Keratinocyte (primary cell): Measurements from ENCODE around the gene CYP1A1. TPM values are rescaled to one million over a fixed set of nuclear protein-coding genes. Genes with fewer than 3 reads are reported as not detected.

ENCODE experiments used
- DNase-seq: peaks from one replicate; pipeline ENCODE4 v3.0.0-alpha.2; 2011; ENCODE audit warnings: low read depth, missing footprints, low spot score
- FAIRE-seq: peaks from 2 replicates; lab custom pipeline; 2011; peaks lifted over from hg19 to GRCh38; lab: Jason Lieb, UNC
- H2AFZ ChIP-seq: 2 replicates; pipeline ENCODE4 v1.6.0; 2012; ENCODE audit warnings: low read length, control low read depth, inconsistent platforms; ENCODE audit not compliant: control insufficient read depth
- H3K27ac ChIP-seq: 2 replicates; pipeline ENCODE4 v1.5.1; 2011; ENCODE audit warnings: low read length; ENCODE audit not compliant: control insufficient read depth, insufficient read depth
- H3K27me3 ChIP-seq: 3 replicates; pipeline ENCODE4 v1.6.0; 2011; ENCODE audit warnings: low read length; ENCODE audit not compliant: control insufficient read depth, insufficient read depth; ENCODE audit errors: extremely low read depth
- H3K36me3 ChIP-seq, 2 experiments: 2 replicates in 1 of 2; 3 replicates in 1 of 2; pipeline ENCODE4 v1.5.1; 2011; ENCODE audit warnings: low read length in 2 of 2, mild to moderate bottlenecking in 1 of 2; ENCODE audit not compliant: control insufficient read depth in 2 of 2, insufficient read depth in 2 of 2; ENCODE audit errors: extremely low read depth in 1 of 2
- H3K4me1 ChIP-seq: 3 replicates; pipeline ENCODE4 v1.5.1; 2011; ENCODE audit warnings: low read length; ENCODE audit not compliant: control insufficient read depth, insufficient read depth; ENCODE audit errors: extremely low read depth
- H3K4me2 ChIP-seq: 3 replicates; pipeline ENCODE4 v1.6.0; 2011; ENCODE audit warnings: low read depth, low read length; ENCODE audit not compliant: control insufficient read depth, insufficient read depth; ENCODE audit errors: extremely low read depth
- H3K4me3 ChIP-seq, 3 experiments: fragments of 200-600 bp in 1 of 3; sonication (generic) in 1 of 3; 2 replicates in 2 of 3; 3 replicates in 1 of 3; pipeline ENCODE4 v1.5.1; 2011 to 2016; ENCODE audit warnings: low read length in 3 of 3, mild to moderate bottlenecking in 3 of 3, control low read depth in 2 of 3, inconsistent platforms in 1 of 3, low read depth in 1 of 3, mixed read lengths in 1 of 3, mixed run types in 1 of 3, moderate library complexity in 1 of 3; ENCODE audit not compliant: control insufficient read depth in 2 of 3, insufficient read depth in 2 of 3; ENCODE audit errors: extremely low read depth in 1 of 3
- H3K79me2 ChIP-seq: 2 replicates; pipeline ENCODE4 v1.6.0; 2012; ENCODE audit warnings: low read length; ENCODE audit not compliant: control insufficient read depth, insufficient read depth
- H3K9ac ChIP-seq: 3 replicates; pipeline ENCODE4 v1.6.0; 2011; ENCODE audit warnings: low read length; ENCODE audit not compliant: control insufficient read depth, insufficient read depth; ENCODE audit errors: extremely low read depth
- H3K9me1 ChIP-seq: 3 replicates; pipeline ENCODE4 v1.6.0; 2011; ENCODE audit warnings: low read length; ENCODE audit not compliant: control insufficient read depth, insufficient read depth; ENCODE audit errors: extremely low read depth
- H3K9me3 ChIP-seq: 2 replicates; pipeline ENCODE4 v1.5.1; 2012; ENCODE audit warnings: low read depth, low read length; ENCODE audit not compliant: control insufficient read depth
- H4K20me1 ChIP-seq: 3 replicates; pipeline ENCODE4 v1.6.0; 2011; ENCODE audit warnings: low read length; ENCODE audit not compliant: control insufficient read depth, insufficient read depth; ENCODE audit errors: extremely low read depth
- EZH2 ChIP-seq: IDR thresholded peaks from one replicate; pipeline ENCODE4 v1.6.1; 2012; ENCODE audit warnings: inconsistent platforms, mild to moderate bottlenecking, low read length, moderate library complexity
- dilution Hi-C: fragments of 300-500 bp; cut with MboI; formaldehyde crosslinking; loops from one replicate; pipeline ENCODE4 v1.7.0; 2020; ENCODE audit warnings: low sequenced_read_pairs; ENCODE audit not compliant: extremely low pct_ligation_motif_present
- polyA plus RNA-seq, 5 experiments: library from polyadenylated mRNA; depleted of rRNA in 3 of 5; stranded (reverse) in 3 of 5; stranded (forward) in 1 of 5; unstranded in 1 of 5; fragments of >200 nt; gene quantifications; 1 replicate in 1 of 5; 2 replicates in 3 of 5; 3 replicates in 1 of 5; pipeline versions ENCODE4 v1.2.1 to v1.2.3, GENCODE V29; 2011 to 2012; ENCODE audit warnings: missing spikeins in 2 of 5, low read depth in 1 of 5, low replicate concordance in 1 of 5
- TF ChIP-seq, protein P1 (sequence below), 3 experiments: IDR thresholded peaks in 1 of 3; conservative IDR thresholded peaks in 1 of 3; optimal IDR thresholded peaks in 1 of 3; 2 replicates in 2 of 3; 3 replicates in 1 of 3; pipeline versions ENCODE3 to v1.5.1; 2011; ENCODE audit warnings: low read length in 3 of 3, mild to moderate bottlenecking in 3 of 3, moderate library complexity in 2 of 3, control low read depth in 1 of 3, inconsistent platforms in 1 of 3; ENCODE audit not compliant: insufficient read depth in 2 of 3; ENCODE audit errors: extremely low read depth in 1 of 3

Gene CYP1A1
- polyA plus RNA-seq, 1 donor (not counting 4 experiments of a cell fraction or from before 2014, with no cell fraction given), result 4.8 TPM

GRCh38 chr15:74709892-74710291 lies 15.4 kb downstream of the CYP1A1 start:
- Histone ChIP-seq H3K9me1 (no peaks in the 10 kb centered on the region), H3K36me3 (no peaks in the 10 kb centered on the region), H3K4me2 (no peak overlapping the region), H4K20me1 (no peaks in the 10 kb centered on the region), H3K9ac (no peak overlapping the region), H2AFZ (no peak overlapping the region), H3K79me2 (no peaks in the 10 kb centered on the region), H3K9me3 (no peaks in the 10 kb centered on the region), H3K27me3 (peaks cover 4% of the 10 kb centered on the region), H3K4me3 (no peak overlapping the region), H3K4me1 (no peaks in the 10 kb centered on the region), H3K27ac (no peak overlapping the region)
- TF ChIP-seq, protein P1, sequence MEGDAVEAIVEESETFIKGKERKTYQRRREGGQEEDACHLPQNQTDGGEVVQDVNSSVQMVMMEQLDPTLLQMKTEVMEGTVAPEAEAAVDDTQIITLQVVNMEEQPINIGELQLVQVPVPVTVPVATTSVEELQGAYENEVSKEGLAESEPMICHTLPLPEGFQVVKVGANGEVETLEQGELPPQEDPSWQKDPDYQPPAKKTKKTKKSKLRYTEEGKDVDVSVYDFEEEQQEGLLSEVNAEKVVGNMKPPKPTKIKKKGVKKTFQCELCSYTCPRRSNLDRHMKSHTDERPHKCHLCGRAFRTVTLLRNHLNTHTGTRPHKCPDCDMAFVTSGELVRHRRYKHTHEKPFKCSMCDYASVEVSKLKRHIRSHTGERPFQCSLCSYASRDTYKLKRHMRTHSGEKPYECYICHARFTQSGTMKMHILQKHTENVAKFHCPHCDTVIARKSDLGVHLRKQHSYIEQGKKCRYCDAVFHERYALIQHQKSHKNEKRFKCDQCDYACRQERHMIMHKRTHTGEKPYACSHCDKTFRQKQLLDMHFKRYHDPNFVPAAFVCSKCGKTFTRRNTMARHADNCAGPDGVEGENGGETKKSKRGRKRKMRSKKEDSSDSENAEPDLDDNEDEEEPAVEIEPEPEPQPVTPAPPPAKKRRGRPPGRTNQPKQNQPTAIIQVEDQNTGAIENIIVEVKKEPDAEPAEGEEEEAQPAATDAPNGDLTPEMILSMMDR (optimal IDR thresholded peaks at IDR 0.05 in 1 of 3, IDR thresholded peaks at IDR 0.05 in 1 of 3, conservative IDR thresholded peaks at IDR 0.05 in 1 of 3; ENCODE audit: extremely low read depth in 1 of 3, insufficient read depth in 2 of 3, low read length in 3 of 3), result no peak
- TF ChIP-seq EZH2, result no peak
- no peak for FAIRE-seq
- dilution Hi-C loops, result no loop called here
- no peak for DNase-seq

- Histone ChIP-seq H3K4me1 (no peaks in the 10 kb centered on the region), H3K4me2 (no peak overlapping the region), H3K79me2 (no peaks in the 10 kb centered on the region), H3K4me3 (no peak overlapping the region), H3K27me3 (peaks cover 4% of the 10 kb centered on the region), H2AFZ (no peak overlapping the region), H3K27ac (no peak overlapping the region), H3K9ac (no peak overlapping the region), H3K9me3 (no peaks in the 10 kb centered on the region), H4K20me1 (no peaks in the 10 kb centered on the region), H3K36me3 (no peaks in the 10 kb centered on the region), H3K9me1 (no peaks in the 10 kb centered on the region)
- no peak for FAIRE-seq
- TF ChIP-seq EZH2, result no peak
- TF ChIP-seq, protein P1 (optimal IDR thresholded peaks at IDR 0.05 in 1 of 3, IDR thresholded peaks at IDR 0.05 in 1 of 3, conservative IDR thresholded peaks at IDR 0.05 in 1 of 3; ENCODE audit: extremely low read depth in 1 of 3, insufficient read depth in 2 of 3, low read length in 3 of 3), result no peak
- no peak for DNase-seq
- dilution Hi-C loops, result no loop called here
Observed at GRCh38 chr15:74709011-74709410, 16.3 kb downstream of the CYP1A1 start.
